Measurements from ENCODE around the gene SLC38A9.
"Not testable (repeated sequence)": the region's sequence is repeated elsewhere in the genome, so short reads cannot be mapped to it uniquely, and the experiment has no call there.

Gene SLC38A9, protein sequence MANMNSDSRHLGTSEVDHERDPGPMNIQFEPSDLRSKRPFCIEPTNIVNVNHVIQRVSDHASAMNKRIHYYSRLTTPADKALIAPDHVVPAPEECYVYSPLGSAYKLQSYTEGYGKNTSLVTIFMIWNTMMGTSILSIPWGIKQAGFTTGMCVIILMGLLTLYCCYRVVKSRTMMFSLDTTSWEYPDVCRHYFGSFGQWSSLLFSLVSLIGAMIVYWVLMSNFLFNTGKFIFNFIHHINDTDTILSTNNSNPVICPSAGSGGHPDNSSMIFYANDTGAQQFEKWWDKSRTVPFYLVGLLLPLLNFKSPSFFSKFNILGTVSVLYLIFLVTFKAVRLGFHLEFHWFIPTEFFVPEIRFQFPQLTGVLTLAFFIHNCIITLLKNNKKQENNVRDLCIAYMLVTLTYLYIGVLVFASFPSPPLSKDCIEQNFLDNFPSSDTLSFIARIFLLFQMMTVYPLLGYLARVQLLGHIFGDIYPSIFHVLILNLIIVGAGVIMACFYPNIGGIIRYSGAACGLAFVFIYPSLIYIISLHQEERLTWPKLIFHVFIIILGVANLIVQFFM
- 9.0 to 20.6 reads per million in 2 donors for total RNA-seq

- peak; percentile 83 to 94 (median 88) for DNase-seq
Measured at GRCh38 chr5:55712023-55712859, at the start of gene SLC38A9. Gene SLC38A9, minus strand, starts transcription at chr5:55712324. Its CDS starts 14,366 bp downstream, at chr5:55697958.

DNA sequence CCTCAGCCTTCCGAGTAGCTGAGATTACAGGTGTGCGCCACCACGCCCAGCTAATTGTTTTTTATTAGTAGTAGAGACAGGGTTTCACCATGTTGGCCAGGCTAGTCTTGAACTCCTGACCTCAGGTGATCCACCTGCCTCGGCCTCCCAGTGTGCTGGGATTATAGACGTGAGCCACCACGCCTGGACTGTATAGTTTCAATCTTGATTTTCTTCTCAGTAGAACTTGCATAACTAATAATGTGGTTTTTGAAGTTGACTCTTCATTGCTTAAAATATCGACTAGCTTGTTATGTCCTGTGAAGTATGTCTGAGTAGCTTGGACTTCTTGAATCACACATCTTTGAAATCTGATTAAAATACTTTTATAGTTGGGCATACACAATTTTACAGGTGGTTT is 49.6 kb upstream of the SLC38A9 start:
- DNase-seq, result not testable (repeated sequence)

GRCh38 chr5:55758714-55759113 is 46.6 kb upstream of the SLC38A9 start:
- DNase-seq, result no peak

DNA sequence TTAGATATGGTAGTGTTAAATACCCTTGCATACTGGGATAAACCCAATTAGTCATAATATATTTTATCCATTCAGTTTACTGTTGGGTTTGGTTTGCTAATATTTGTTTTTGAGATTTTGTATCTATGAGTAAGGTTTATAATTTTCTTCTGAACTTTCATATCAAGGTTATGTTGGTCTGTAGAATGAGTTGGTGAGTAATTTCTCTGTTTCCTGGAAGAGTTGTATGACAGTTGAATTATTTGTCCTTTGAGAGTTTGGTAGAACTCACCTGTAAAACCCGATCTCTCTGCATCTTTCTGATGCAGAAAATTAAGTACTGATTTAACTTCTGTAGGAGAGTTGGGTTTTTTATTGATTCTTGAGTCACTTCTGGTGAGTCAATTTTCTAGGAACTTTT is 46.1 kb upstream of the SLC38A9 start:
- peak in 1 of 5 experiments; percentile 68 for DNase-seq

DNA sequence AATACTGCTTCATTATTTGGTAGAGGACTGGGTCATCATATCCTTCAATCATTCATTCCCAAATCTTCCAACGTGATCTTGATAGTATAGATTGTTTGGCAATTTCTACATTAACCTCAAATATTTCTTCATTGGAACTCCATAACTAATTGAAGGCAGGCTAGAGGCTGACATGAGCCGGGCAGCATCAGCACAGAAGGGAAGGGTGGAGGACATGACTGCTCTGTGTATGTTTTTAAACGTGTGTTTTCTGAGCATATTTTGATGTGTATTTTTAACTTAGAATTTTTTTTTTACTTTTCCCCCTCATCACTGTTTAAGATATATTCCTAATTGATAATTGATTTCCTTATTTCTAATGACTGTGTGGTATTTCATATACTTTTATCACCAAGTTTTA is 38.4 kb upstream of the SLC38A9 start:
- no peak for DNase-seq

GRCh38 chr5:55750063-55750462 is 37.9 kb upstream of the SLC38A9 start:
- DNase-seq, result no peak

DNA sequence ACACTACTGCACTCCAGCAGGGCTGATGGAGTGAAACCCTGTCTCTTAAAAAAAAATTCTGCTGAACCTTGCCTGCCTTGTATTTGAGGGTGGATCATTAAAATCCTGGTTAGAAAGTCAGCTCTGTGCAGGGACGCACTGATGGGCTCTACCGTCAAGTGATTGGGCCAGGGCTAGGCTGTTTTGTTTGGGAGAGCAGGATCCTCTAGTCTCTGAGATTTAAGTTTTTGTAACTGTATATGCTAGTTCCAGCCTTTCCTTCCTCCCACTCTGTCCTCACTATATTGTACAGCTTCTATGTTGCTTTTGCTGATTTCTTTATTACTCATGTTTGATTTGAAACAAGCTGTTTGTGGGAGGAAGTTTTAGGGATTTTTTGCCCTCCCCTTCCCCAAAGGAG is 37.3 kb upstream of the SLC38A9 start:
- no peak for DNase-seq

- DNase-seq, result no peak
Measured at GRCh38 chr5:55747778-55748318, 35.7 kb upstream of the SLC38A9 start.

GRCh38 chr5:55742778-55743177 is 30.7 kb upstream of the SLC38A9 start:
- DNase-seq, result no peak

DNA sequence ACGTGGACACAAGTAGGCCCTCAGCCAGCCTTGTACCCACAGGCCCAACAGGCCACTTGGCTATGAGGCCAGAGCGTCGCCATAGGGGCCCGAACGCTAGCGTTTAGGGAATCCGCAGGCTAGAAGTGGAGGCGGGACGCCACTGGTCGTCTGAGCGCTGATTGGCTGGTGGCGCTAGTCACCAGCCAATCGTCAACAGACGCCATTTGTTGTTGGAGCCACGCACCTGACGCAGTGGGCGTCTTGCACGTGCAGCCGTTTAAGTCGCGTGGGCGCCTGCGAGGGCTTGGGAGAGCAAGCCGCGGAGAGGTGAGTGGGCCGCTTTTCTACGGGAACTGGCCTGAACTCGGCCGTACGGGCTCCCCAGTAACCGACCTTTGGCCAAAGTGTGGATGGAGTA is 25.7 kb upstream of the SLC38A9 start, which contains the start of gene DDX4:
Gene DDX4 (plus strand): TSS at position 269 of the 400 bp plus-strand sequence. CDS start 903 bp downstream, outside the sequence.
- no peak for DNase-seq

- DNase-seq, result no peak
Measured at GRCh38 chr5:55734658-55735057, 22.5 kb upstream of the SLC38A9 start.

DNA sequence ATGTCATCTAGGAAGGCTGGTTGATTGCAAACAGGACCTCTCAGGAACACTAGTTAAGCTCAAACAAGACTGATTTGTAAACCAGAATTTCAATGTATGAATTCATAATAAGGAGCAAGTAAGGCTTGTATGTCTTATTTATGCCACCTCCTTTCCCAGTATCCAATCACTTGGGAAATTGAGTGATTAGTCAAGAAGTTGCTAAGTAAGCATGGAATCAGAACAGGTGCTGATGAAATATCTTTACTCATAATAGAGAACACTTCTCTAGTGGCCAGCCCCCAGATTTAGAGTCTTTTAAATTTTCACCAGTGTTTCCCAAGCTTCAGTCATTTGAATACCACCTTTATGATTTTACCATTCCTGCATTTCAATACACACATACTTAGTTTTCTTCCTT is 20.5 kb upstream of the SLC38A9 start:
- no peak for DNase-seq

DNA sequence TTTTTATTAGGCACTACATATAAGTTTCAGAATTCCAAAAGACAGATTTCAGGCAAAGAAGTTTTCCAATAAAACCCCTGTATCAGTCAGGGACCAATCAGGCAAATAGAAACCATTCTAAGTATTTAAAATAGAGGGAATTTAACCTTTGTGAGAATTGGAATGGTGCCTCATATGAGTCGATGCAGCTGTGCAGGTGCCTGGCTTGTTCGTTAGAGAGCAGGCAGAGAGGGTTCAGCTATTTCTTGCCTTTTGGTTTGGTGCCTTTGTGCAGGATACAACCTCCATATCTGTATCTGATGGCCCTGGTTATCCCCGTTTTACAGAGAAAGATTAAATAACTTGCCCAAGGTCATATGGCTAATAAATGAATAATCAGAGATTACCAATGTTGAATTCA is 19.7 kb upstream of the SLC38A9 start:
- DNase-seq, result no peak

DNA sequence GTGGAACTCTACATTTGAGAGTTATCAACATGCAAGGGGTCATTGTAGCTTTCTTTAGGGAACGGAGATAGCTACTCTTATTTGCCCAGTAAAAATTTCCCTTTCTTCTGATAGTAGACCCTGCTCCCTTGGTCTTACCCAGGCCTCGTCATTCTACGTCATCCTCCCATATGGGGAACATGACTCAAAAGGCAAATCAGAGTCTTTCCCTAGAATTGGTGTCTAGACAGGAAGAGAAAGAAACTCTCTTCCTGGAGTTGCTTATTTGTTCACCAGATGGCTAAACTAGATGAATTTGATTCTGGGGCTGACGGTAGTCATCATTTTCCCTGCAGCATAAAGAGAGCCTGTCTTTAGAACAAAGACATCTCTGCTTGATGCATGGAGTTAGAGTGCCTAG is 12.2 kb upstream of the SLC38A9 start:
- DNase-seq, result peak in 1 of 5 experiments; percentile 10

DNA sequence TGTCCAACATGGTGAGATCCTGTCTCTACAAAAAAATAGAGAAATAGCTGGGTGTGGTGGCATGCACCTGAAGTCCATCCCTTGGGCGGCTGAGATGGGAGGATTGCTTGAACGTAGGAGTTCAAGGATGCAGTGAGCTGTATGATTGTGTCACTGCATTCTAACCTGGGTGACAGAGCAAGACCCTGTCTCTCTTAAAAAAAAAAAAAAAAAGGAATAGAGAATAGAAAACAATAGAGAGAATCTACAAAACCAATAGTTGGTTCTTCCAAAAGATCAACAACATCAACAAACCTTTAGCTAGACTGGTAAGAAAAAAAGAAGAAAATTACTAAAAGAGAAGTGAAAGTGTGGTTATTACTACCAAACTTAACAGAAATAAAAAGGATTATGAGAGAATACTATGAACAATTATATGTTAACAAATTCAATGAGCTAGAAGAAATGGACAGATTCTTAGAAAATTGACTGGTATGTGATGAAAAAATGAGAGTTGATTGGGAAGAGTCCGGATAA is 8.1 kb upstream of the SLC38A9 start:
- DNase-seq, result no peak

GRCh38 chr5:55719026-55719425 is 6.9 kb upstream of the SLC38A9 start:
- DNase-seq, result not testable (repeated sequence)

DNA sequence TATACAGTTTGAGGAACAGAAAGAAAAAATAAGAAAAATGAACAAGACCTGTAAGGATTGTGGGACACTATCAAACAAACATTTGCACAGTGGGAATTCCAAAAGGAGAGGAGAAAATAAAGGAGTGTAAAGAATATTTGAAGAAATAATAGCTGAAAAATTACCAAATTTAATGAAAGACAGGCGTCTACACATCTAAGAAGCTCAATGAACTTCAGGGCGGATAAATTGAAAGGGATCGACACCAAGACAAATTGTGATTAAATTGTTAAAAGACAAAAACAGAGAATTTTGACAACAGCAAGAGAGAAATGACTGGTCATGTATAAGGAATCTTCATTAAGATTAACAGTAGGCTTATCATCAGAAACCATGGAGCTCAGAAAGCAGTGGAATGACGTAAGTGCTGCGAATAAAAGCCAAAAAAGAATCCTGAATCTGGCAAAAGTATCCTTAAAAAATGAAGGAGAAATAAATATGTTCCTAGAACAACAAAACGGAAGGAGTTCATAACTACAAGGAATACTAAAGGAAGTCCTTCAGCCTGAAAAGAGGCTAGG is 3.5 kb upstream of the SLC38A9 start:
- DNase-seq, result no peak

- no peak for DNase-seq
Measured at GRCh38 chr5:55714749-55715148, 2.6 kb upstream of the SLC38A9 start.

DNA sequence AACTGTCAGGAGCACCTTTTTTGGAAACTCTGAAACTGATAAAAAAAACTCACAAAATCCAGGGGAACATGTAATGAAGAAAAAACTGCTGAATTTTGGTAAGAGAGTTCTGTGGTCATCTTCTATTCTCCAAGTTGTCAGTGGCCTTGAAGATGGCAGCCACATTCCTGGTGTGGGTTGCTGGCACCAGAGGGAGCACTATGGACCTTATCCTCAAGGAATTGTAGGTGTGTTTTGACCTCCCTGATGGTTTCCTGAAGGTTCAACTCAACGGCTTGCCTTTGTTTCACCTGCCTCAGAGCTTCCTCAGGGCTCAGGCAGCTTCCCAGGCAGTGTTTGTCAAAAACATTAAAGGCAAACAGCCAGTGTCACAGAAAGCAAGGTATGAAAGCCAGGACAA is 2.2 kb upstream of the SLC38A9 start:
- DNase-seq, result no peak

DNA sequence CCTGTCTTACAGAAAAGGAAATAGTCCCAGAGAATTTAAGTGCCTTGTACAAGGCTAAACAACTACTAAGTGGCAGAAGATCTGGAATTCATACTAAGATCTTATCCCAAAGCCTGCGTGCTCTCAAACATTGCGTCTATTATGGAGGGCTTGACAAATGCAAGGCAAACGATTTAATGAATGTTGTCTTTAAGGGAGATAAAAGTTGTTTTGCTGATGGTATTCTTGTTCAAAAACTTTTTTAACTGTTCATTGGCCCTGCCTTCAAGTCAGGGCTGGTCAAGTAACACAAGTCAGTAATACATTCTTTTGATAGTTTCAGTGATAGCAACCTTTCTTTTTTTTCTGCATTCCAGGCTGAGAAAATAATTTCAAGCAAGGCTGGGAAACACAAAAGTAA is 1.7 kb upstream of the SLC38A9 start:
- no peak for DNase-seq

DNA sequence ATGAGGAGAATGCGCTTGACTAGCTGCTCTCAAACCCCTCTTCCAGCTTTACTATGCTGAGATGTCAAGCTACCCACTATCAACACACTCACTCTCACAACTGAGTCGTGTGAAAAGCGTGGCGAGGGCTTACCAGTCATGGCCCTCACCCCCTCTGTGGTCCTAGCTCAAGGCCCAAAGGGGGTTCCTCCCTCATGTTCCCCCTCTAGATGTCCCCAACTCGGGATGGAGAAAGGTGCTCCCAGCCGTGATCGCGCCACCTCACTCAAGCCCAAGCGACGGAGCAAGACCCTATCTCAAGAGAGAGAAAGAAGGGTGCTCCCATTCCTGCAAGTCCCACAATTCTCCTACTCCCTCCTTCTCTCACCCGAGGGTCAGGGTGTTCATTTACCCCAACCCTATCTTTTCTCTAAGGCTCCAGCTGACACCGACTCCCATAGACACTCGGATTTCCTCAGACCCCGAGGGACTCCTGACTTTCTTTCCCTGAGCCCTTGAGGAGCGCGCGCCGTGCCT is 559 bp downstream of the SLC38A9 start:
- no peak for DNase-seq

DNA sequence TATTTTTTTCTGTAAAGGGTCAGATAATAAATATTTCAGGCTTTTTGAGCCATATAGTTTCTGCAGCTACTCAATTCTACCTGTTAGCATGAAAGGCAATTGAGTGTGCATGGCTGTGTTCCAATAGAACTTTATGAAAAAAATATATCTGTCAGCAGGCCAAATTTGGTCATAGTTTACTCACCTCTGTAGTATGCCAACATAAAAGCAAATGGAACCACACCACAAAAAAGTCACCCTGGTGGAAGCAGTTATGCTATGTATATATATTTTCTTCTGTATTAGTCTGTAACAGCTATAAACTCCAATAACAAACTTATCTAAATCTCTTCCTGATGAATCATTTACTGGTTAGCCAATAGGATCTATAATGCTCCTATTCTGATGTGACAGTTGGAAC is 3.4 kb downstream of the SLC38A9 start:
- peak in 1 of 5 experiments; percentile 66 for DNase-seq

Measured in T-helper 2 cell (primary cell).